ENCODE data around the gene DNAJB9. TPM values are rescaled to one million over a fixed set of nuclear protein-coding genes. Genes with fewer than 3 reads are reported as not detected.

The DNAJB9 gene
- total and polyA plus RNA-seq, 9 of the 15 experiments (the other 6 are each of a cell fraction or from before 2014, with no cell fraction given), result 4.3 to 34.2 (median 9.6) TPM

DNA sequence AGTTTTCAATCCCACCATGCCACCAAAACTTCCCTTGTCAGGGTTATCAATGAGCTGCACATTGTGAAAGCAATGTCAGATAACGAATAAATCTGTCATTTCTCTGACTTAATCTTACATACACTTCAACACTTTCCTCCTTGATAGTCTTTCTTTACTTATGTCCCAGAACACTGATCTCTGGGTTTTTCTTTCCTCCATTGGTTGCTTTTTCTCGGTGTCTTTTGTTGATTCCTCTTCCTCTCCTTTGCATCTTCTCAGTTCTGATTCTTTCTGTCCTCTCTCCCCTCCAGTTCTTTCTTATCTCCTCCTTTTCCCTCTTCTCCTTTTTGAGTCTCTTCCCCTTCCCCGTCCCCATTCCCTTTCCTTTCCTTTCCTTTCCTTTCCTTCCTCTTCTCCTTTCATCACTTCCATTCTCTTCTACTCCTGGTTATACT is 16.6 kb downstream of the DNAJB9 start (continued):
- TF ChIP-seq, protein P1, sequence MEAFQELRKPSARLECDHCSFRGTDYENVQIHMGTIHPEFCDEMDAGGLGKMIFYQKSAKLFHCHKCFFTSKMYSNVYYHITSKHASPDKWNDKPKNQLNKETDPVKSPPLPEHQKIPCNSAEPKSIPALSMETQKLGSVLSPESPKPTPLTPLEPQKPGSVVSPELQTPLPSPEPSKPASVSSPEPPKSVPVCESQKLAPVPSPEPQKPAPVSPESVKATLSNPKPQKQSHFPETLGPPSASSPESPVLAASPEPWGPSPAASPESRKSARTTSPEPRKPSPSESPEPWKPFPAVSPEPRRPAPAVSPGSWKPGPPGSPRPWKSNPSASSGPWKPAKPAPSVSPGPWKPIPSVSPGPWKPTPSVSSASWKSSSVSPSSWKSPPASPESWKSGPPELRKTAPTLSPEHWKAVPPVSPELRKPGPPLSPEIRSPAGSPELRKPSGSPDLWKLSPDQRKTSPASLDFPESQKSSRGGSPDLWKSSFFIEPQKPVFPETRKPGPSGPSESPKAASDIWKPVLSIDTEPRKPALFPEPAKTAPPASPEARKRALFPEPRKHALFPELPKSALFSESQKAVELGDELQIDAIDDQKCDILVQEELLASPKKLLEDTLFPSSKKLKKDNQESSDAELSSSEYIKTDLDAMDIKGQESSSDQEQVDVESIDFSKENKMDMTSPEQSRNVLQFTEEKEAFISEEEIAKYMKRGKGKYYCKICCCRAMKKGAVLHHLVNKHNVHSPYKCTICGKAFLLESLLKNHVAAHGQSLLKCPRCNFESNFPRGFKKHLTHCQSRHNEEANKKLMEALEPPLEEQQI (IDR thresholded peaks at IDR 0.05), result peak; percentile 83
- TF ChIP-seq SOX6 (IDR thresholded peaks at IDR 0.05), result peak; percentile 91
- TF ChIP-seq ZNF174 (CRISPR knock-in tag; IDR thresholded peaks at IDR 0.05), result no peak
- TF ChIP-seq FIP1L1 (IDR thresholded peaks at IDR 0.05; ENCODE audit: low read depth, low read length, poor library complexity, severe bottlenecking), result no peak
- no peak for TF ChIP-seq HNRNPK (IDR thresholded peaks at IDR 0.05; ENCODE audit: low read depth, low read length, poor library complexity, severe bottlenecking)
- TF ChIP-seq, protein P2, sequence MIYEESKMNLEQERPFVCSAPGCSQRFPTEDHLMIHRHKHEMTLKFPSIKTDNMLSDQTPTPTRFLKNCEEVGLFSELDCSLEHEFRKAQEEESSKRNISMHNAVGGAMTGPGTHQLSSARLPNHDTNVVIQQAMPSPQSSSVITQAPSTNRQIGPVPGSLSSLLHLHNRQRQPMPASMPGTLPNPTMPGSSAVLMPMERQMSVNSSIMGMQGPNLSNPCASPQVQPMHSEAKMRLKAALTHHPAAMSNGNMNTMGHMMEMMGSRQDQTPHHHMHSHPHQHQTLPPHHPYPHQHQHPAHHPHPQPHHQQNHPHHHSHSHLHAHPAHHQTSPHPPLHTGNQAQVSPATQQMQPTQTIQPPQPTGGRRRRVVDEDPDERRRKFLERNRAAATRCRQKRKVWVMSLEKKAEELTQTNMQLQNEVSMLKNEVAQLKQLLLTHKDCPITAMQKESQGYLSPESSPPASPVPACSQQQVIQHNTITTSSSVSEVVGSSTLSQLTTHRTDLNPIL (CRISPR knock-in tag; IDR thresholded peaks at IDR 0.05), result no peak
- no peak for TF ChIP-seq HDAC6 (IDR thresholded peaks at IDR 0.05; ENCODE audit: low read depth, low read length)
- no peak for TF ChIP-seq ZFPM2 (CRISPR knock-in tag; IDR thresholded peaks at IDR 0.05)
- TF ChIP-seq KHSRP (IDR thresholded peaks at IDR 0.05), result peak; percentile 77; the same call in 1 of the 2 replicates
- TF ChIP-seq FOXK2 (conservative IDR thresholded peaks at IDR 0.05 in 1 of 2, IDR thresholded peaks at IDR 0.05 in 1 of 2; ENCODE audit: low read depth in 2 of 2), result peak in 1 of 2 experiments; percentile 61; a peak in 3 of 4 replicates
- no peak for TF ChIP-seq ZNF586 (CRISPR knock-in tag; conservative IDR thresholded peaks at IDR 0.05)
- no peak for TF ChIP-seq NCOA6 (IDR thresholded peaks at IDR 0.05)
- TF ChIP-seq CREB1 (IDR thresholded peaks at IDR 0.05), result no peak
- no peak for TF ChIP-seq CREB1 (CRISPR knock-in tag; IDR thresholded peaks at IDR 0.05)
- TF ChIP-seq MTA3 (IDR thresholded peaks at IDR 0.05; ENCODE audit: borderline replicate concordance), result no peak; the same call in 1 of the 2 replicates
- peak; percentile 49; the same call in 1 of the 2 replicates for TF ChIP-seq GTF2E2 (tag; IDR thresholded peaks at IDR 0.05)
- TF ChIP-seq, protein P3, sequence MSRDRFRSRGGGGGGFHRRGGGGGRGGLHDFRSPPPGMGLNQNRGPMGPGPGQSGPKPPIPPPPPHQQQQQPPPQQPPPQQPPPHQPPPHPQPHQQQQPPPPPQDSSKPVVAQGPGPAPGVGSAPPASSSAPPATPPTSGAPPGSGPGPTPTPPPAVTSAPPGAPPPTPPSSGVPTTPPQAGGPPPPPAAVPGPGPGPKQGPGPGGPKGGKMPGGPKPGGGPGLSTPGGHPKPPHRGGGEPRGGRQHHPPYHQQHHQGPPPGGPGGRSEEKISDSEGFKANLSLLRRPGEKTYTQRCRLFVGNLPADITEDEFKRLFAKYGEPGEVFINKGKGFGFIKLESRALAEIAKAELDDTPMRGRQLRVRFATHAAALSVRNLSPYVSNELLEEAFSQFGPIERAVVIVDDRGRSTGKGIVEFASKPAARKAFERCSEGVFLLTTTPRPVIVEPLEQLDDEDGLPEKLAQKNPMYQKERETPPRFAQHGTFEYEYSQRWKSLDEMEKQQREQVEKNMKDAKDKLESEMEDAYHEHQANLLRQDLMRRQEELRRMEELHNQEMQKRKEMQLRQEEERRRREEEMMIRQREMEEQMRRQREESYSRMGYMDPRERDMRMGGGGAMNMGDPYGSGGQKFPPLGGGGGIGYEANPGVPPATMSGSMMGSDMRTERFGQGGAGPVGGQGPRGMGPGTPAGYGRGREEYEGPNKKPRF (IDR thresholded peaks at IDR 0.05; ENCODE audit: low read depth, low read length), result no peak
- TF ChIP-seq, protein P4, sequence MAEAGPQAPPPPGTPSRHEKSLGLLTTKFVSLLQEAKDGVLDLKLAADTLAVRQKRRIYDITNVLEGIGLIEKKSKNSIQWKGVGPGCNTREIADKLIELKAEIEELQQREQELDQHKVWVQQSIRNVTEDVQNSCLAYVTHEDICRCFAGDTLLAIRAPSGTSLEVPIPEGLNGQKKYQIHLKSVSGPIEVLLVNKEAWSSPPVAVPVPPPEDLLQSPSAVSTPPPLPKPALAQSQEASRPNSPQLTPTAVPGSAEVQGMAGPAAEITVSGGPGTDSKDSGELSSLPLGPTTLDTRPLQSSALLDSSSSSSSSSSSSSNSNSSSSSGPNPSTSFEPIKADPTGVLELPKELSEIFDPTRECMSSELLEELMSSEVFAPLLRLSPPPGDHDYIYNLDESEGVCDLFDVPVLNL (CRISPR knock-in tag; IDR thresholded peaks at IDR 0.05; ENCODE audit: low read depth), result no peak
- TF ChIP-seq ZNF41 (CRISPR knock-in tag; conservative IDR thresholded peaks at IDR 0.05), result no peak
- peak; percentile 89; the same call in 1 of the 2 replicates for TF ChIP-seq HLTF (IDR thresholded peaks at IDR 0.05)
- peak; percentile 96 for TF ChIP-seq TAL1 (IDR thresholded peaks at IDR 0.05)
- no peak for TF ChIP-seq YY1 (IDR thresholded peaks at IDR 0.05; ENCODE audit: borderline replicate concordance in 1 of 3, control insufficient read depth in 1 of 3, extremely low read depth in 1 of 3, insufficient read depth in 3 of 3, insufficient read length in 1 of 3, insufficient replicate concordance in 2 of 3, low read depth in 1 of 3, low read length in 2 of 3)
- peak; percentile 61; the same call in 1 of the 2 replicates for TF ChIP-seq POLR2AphosphoS5 (IDR thresholded peaks at IDR 0.05; ENCODE audit: control insufficient read depth, insufficient read depth, low read depth, low read length)

Data from K562 (cell line).